MCF 10A (cell line): ENCODE results near the gene ASCC3. TPM values are rescaled to one million over a fixed set of nuclear protein-coding genes. Genes with fewer than 3 reads are reported as not detected.

Source experiments
- BruUV-seq: library from RNA; stranded (reverse); fragments of 400-500 nt; replicated peaks from 2 replicates; lab custom pipeline; 2021; lab: Mats Ljungman, UMichigan
- CTCF ChIA-PET: fragments of 300-600 bp; sonication (Branson Sonifier 250); formaldehyde crosslinking; extraction: SDS; loops from one replicate; lab custom pipeline; 2021; ENCODE audit warnings: antibody characterized with exemption, inconsistent platforms; lab: Yijun Ruan, JAX
- POLR2A ChIA-PET: fragments of 300-600, 350-650 bp; sonication (Branson Sonifier 250); formaldehyde crosslinking; extraction: SDS; loops from one replicate; lab custom pipeline; 2020; ENCODE audit warnings: antibody characterized with exemption, inconsistent platforms; lab: Yijun Ruan, JAX
- DNase-seq: peaks from one replicate; pipeline ENCODE4 v3.0.0-alpha.2; 2018; ENCODE audit not compliant: unreplicated experiment
- H3K27ac Mint-ChIP-seq: one replicate; pipeline ENCODE4 v1.8.0; 2022; ENCODE audit warnings: mild to moderate bottlenecking, low read depth, mixed read lengths; ENCODE audit not compliant: unreplicated experiment
- H3K27me3 Mint-ChIP-seq: one replicate; pipeline ENCODE4 v1.8.0; 2022; ENCODE audit warnings: mixed read lengths; ENCODE audit not compliant: insufficient read depth, unreplicated experiment
- H3K36me3 Mint-ChIP-seq: one replicate; pipeline ENCODE4 v1.8.0; 2022; ENCODE audit warnings: mild to moderate bottlenecking, moderate library complexity, mixed read lengths; ENCODE audit not compliant: insufficient read depth, unreplicated experiment
- H3K4me1 Mint-ChIP-seq: one replicate; pipeline ENCODE4 v1.8.0; 2022; ENCODE audit warnings: mixed read lengths; ENCODE audit not compliant: insufficient read depth, unreplicated experiment
- H3K4me3 Mint-ChIP-seq: one replicate; pipeline ENCODE4 v1.8.0; 2022; ENCODE audit warnings: mild to moderate bottlenecking, moderate library complexity, mixed read lengths; ENCODE audit not compliant: unreplicated experiment
- H3K9me3 Mint-ChIP-seq: one replicate; pipeline ENCODE4 v1.8.0; 2022; ENCODE audit warnings: mixed read lengths; ENCODE audit not compliant: unreplicated experiment
- intact Hi-C: fragments of 100-400 bp; cut with micrococcal nuclease; formaldehyde crosslinking; loops from 2 replicates; pipeline ENCODE4 v1.14.1; 2022
- total RNA-seq: library from RNA; stranded (reverse); gene quantifications from 2 replicates; pipeline ENCODE4 v1.2.3, GENCODE V29; 2022
- TF ChIP-seq, protein P1 (sequence below): fragments of 200-600 bp; IDR thresholded peaks from one replicate; pipeline ENCODE4 v1.8.0; 2022; ENCODE audit warnings: antibody characterized with exemption, mild to moderate bottlenecking; ENCODE audit not compliant: unreplicated experiment

Gene ASCC3
- total RNA-seq, 1 experiment from 2014 or later = 85.0 TPM

DNA sequence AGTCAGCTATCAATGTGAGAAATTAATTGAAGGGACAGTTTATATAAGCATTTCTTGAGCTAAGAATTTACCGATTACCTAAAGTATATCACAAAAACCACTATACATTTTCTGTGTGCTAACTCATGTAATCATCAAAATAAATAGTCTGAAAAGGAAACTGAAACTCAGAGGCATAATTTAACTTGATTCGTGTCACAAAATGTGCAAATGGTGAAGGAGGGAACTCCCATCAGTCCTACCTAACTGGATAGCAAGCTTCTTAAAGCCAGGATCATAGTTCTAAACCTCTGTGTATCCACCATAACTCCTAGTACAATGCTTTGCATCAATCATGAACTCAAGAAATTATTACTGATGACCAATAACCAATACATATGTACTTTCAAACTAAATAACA lies 91.0 kb downstream of the ASCC3 start:
- Mint-ChIP-seq H3K4me1 (no peaks in the 10 kb centered on the region), H3K27me3 (no peaks in the 10 kb centered on the region), H3K9me3 (no peaks in the 10 kb centered on the region), H3K27ac (no peak overlapping the region), H3K4me3 (no peak overlapping the region), H3K36me3 (peaks cover 21% of the 10 kb centered on the region)
- ChIA-PET CTCF (no interaction called here), POLR2A (interaction anchor here (0.6 to 1.5 kb wide), 2 partner anchors 10 to 1464 kb away, joined by 4 to 5 read pairs; no protein-coding TSS in a partner anchor)
- intact Hi-C loops = no loop called here
- no peak for DNase-seq
- TF ChIP-seq, protein P1, sequence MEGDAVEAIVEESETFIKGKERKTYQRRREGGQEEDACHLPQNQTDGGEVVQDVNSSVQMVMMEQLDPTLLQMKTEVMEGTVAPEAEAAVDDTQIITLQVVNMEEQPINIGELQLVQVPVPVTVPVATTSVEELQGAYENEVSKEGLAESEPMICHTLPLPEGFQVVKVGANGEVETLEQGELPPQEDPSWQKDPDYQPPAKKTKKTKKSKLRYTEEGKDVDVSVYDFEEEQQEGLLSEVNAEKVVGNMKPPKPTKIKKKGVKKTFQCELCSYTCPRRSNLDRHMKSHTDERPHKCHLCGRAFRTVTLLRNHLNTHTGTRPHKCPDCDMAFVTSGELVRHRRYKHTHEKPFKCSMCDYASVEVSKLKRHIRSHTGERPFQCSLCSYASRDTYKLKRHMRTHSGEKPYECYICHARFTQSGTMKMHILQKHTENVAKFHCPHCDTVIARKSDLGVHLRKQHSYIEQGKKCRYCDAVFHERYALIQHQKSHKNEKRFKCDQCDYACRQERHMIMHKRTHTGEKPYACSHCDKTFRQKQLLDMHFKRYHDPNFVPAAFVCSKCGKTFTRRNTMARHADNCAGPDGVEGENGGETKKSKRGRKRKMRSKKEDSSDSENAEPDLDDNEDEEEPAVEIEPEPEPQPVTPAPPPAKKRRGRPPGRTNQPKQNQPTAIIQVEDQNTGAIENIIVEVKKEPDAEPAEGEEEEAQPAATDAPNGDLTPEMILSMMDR = no peak
- BruUV-seq = no TSS peak

DNA sequence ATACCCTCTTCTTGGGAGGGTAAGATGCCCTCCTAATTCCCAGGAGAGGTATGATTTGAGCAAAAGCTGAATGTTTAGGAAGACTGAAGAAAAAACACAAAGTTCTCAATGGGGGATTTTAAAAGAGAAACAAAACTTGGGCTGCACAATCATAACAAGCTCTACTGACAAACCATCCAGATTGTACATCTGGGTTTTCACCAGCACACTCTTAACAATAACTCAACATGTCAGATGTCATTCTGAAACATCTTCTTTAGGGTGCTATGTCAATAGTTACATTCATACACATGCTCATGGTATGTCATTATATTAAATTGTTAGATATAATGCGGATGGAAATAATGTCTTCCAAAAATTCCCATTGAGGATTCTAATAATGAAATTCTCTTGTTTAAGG lies 95.1 kb downstream of the ASCC3 start:
- Mint-ChIP-seq H3K27ac (no peak overlapping the region), H3K9me3 (no peaks in the 10 kb centered on the region), H3K27me3 (no peaks in the 10 kb centered on the region), H3K36me3 (peaks cover 29% of the 10 kb centered on the region), H3K4me1 (no peaks in the 10 kb centered on the region), H3K4me3 (no peak overlapping the region)
- TF ChIP-seq, protein P1 = no peak
- intact Hi-C loops = no loop called here
- no peak for DNase-seq
- ChIA-PET POLR2A (no interaction called here), CTCF (no interaction called here)
- no TSS peak for BruUV-seq

DNA sequence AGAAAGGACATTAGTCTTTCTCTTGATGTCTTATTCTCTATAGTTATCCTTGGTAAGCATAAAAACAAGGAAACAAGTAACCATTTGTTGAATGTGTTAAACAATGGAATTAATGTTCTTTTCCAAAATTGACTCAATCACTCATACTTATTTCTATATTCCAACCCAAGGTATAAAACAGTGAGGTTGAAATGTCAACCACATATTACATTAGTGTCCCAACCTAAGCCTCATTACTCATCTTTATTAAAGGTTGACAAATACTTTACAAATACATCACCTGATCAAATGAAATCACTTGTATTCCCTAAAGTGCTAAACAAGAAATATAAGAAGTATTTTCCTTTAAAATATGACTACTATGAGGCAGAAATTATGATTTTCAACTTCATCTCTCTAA lies 100.5 kb downstream of the ASCC3 start:
- Mint-ChIP-seq H3K9me3 (no peaks in the 10 kb centered on the region), H3K27me3 (no peaks in the 10 kb centered on the region), H3K36me3 (peaks cover 26% of the 10 kb centered on the region), H3K4me1 (peaks cover 6% of the 10 kb centered on the region), H3K4me3 (no peak overlapping the region), H3K27ac (no peak overlapping the region)
- TF ChIP-seq, protein P1 = no peak
- no TSS peak for BruUV-seq
- CTCF ChIA-PET = interaction anchor here (0.6 kb wide), 1 partner anchor 60 kb away, joined by 4 read pairs; no protein-coding TSS in a partner anchor
- intact Hi-C loops = no loop called here
- DNase-seq = no peak
- POLR2A ChIA-PET = no interaction called here

DNA sequence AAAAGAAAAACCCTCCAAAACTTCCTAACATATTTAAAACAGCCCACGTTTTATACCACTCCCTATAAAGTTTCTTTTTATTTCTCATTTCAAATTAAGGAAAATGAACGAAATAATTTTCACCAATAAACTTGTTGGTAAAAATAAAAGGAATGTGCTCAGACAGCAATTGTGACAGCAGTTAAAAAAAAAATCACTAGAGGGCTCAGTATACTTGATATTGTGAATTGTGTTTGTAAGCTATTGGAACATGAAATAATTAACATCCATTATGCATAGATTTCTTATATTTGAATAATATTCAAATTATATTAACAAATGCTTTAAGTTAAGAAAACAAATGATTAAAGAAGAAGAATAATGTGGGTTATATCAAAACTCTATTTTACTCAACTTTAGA lies 105.5 kb downstream of the ASCC3 start:
- intact Hi-C loops = loop anchor here (10.0 kb wide), 1 partner anchor 329 kb away; no protein-coding TSS in a partner anchor
- ChIA-PET CTCF (interaction anchor here (0.7 to 0.9 kb wide), 3 partner anchors 68 to 339 kb away, joined by 3 to 4 read pairs (median 3); no protein-coding TSS in a partner anchor), POLR2A (interaction anchor here (0.8 to 1.5 kb wide), 2 partner anchors 11 to 32 kb away, joined by 3 read pairs; no protein-coding TSS in a partner anchor)
- TF ChIP-seq, protein P1 = peak; percentile 14
- Mint-ChIP-seq H3K27ac (no peak overlapping the region), H3K4me1 (peaks cover 6% of the 10 kb centered on the region), H3K4me3 (no peak overlapping the region), H3K27me3 (no peaks in the 10 kb centered on the region), H3K9me3 (no peaks in the 10 kb centered on the region), H3K36me3 (peaks cover 11% of the 10 kb centered on the region)
- BruUV-seq = no TSS peak
- DNase-seq = no peak
